Cardiac ventricle fibroblast (primary cell): ENCODE data around the gene CDC42. TPM values are rescaled to one million over a fixed set of nuclear protein-coding genes. Genes with fewer than 3 reads are reported as not detected.

ENCODE experiments used
- total RNA-seq: library from RNA; depleted of rRNA; stranded (reverse); fragments of >200 nt; gene quantifications from 2 replicates; pipeline ENCODE4 v1.2.3, GENCODE V29; 2015

The CDC42 gene
- total RNA-seq, result 151 and 182 TPM in 2 replicates

GRCh38 chr1:22052115-22053016 lies at the start of gene CDC42:
TSS of gene CDC42 (plus strand) at chr1:22052709. CDS start at chr1:22078479, 25,770 bp downstream.

Other genes with a start within 250 kb of the CDC42 start
- gene LDLRAD2, start 240.4 kb upstream of the CDC42 start, total RNA-seq, result 0.98 TPM in 1 of 2 replicates, not detected in the other
- 383 and 429 TPM in 2 replicates for gene HSPG2, start 115.4 kb upstream of the CDC42 start, total RNA-seq
- gene CELA3B, start 75.7 kb upstream of the CDC42 start, total RNA-seq, result not detected in 2 replicates
- not detected in 2 replicates for gene CELA3A, start 51.1 kb upstream of the CDC42 start, total RNA-seq
- gene WNT4, start 90.4 kb downstream of the CDC42 start, total RNA-seq, result not detected in 2 replicates